Chondrocyte (in vitro differentiated cells): Measurements from ENCODE around the gene COL2A1. TPM values are rescaled to one million over a fixed set of nuclear protein-coding genes. Genes with fewer than 3 reads are reported as not detected.

Experiments
- DNase-seq: peaks from one replicate; pipeline ENCODE4 v3.0.0; 2021; ENCODE audit warnings: mixed read lengths, low spot score
- H3K27ac Mint-ChIP-seq: one replicate; pipeline ENCODE4 v1.8.0; 2021; ENCODE audit warnings: mild to moderate bottlenecking, moderate library complexity, mixed read lengths; ENCODE audit not compliant: unreplicated experiment
- H3K27me3 Mint-ChIP-seq: 2 replicates; pipeline ENCODE4 v1.8.0; 2021; ENCODE audit warnings: low read depth, mixed read lengths
- H3K36me3 Mint-ChIP-seq: 2 replicates; pipeline ENCODE4 v1.8.0; 2021; ENCODE audit warnings: low read depth, mixed read lengths
- H3K4me1 Mint-ChIP-seq: 2 replicates; pipeline ENCODE4 v1.8.0; 2021; ENCODE audit warnings: low read depth, mild to moderate bottlenecking, mixed read lengths
- H3K4me3 Mint-ChIP-seq: one replicate; pipeline ENCODE4 v1.8.0; 2021; ENCODE audit warnings: mild to moderate bottlenecking, moderate library complexity, mixed read lengths; ENCODE audit not compliant: unreplicated experiment
- H3K9me3 Mint-ChIP-seq: 2 replicates; pipeline ENCODE4 v1.8.0; 2021; ENCODE audit warnings: low read depth, mixed read lengths
- CTCF ChIP-seq: fragments of 200-600 bp; sonication (generic); IDR thresholded peaks from 2 replicates; pipeline ENCODE4 v1.5.0; 2021; ENCODE audit warnings: antibody characterized with exemption, mild to moderate bottlenecking, moderate library complexity
- total RNA-seq: library from RNA; stranded (reverse); gene quantifications from 3 replicates; pipeline ENCODE4 v1.2.1, GENCODE V29; 2021

The COL2A1 gene
- total RNA-seq, 1 donor from 2014 or later = 35.6 TPM

- Mint-ChIP-seq H3K36me3 (no peaks in the 10 kb centered on the region), H3K9me3 (no peaks in the 10 kb centered on the region), H3K4me3 (no peak overlapping the region), H3K27ac (no peak overlapping the region), H3K4me1 (peaks cover 2% of the 10 kb centered on the region), H3K27me3 (peaks cover 44% of the 10 kb centered on the region)
- no peak for DNase-seq
- no peak for TF ChIP-seq CTCF
Measured at GRCh38 chr12:48010366-48010970, 6.2 kb upstream of the COL2A1 start.

- H3K4me3 Mint-ChIP-seq = no peak overlapping the region
Measured at GRCh38 chr12:48009471-48009870, 5.2 kb upstream of the COL2A1 start.

GRCh38 chr12:48008950-48009349 is 4.7 kb upstream of the COL2A1 start:
- Mint-ChIP-seq H3K9me3 (no peaks in the 10 kb centered on the region), H3K4me3 (no peak overlapping the region), H3K27ac (no peak overlapping the region), H3K36me3 (no peaks in the 10 kb centered on the region), H3K27me3 (peaks cover 50% of the 10 kb centered on the region), H3K4me1 (peaks cover 5% of the 10 kb centered on the region)
- no peak for TF ChIP-seq CTCF
- DNase-seq = no peak

More at GRCh38 chr12:48009471-48009870, 5.2 kb upstream of the COL2A1 start:
- Mint-ChIP-seq H3K4me1 (peaks cover 3% of the 10 kb centered on the region), H3K9me3 (no peaks in the 10 kb centered on the region), H3K27me3 (peaks cover 48% of the 10 kb centered on the region), H3K36me3 (no peaks in the 10 kb centered on the region), H3K27ac (no peak overlapping the region)
- DNase-seq = no peak
- TF ChIP-seq CTCF = no peak

GRCh38 chr12:48008349-48008748 is 4.1 kb upstream of the COL2A1 start:
- Mint-ChIP-seq H3K36me3 (no peaks in the 10 kb centered on the region), H3K9me3 (no peaks in the 10 kb centered on the region), H3K27ac (no peak overlapping the region), H3K4me1 (peaks cover 11% of the 10 kb centered on the region), H3K4me3 (no peak overlapping the region), H3K27me3 (peaks cover 56% of the 10 kb centered on the region)
- no peak for TF ChIP-seq CTCF
- DNase-seq = no peak

DNA sequence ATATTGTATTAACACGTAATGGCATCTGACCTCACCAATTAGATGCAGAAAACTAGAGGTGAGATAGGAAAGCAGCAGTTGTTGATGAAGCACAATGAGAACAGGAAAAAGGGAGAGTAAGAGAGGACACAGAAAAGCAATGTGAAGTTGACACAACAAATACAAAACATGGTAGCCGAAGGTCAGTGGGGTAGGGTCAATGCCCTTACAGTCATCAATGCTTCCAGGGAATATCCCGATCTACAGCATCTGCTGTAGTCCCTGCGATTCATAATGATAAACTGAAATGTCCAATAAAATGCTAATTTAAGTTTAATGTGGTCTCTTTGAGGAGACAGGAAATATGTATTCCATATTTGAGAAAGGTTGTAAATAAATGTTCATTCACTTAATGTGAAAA is 2.9 kb upstream of the COL2A1 start:
- Mint-ChIP-seq H3K36me3 (no peaks in the 10 kb centered on the region), H3K4me3 (no peak overlapping the region), H3K27ac (no peak overlapping the region), H3K9me3 (no peaks in the 10 kb centered on the region), H3K4me1 (peaks cover 23% of the 10 kb centered on the region), H3K27me3 (peaks cover 66% of the 10 kb centered on the region)
- no peak for DNase-seq
- no peak for TF ChIP-seq CTCF
